GM18526 (cell line): ENCODE data around the gene RBMS3.

Source experiments
- POLR2A ChIP-seq: IDR thresholded peaks from 3 replicates; pipeline ENCODE4 v1.6.1; 2011; ENCODE audit not compliant: insufficient read length; ENCODE audit errors: extremely low read depth

RBMS3 gene

DNA sequence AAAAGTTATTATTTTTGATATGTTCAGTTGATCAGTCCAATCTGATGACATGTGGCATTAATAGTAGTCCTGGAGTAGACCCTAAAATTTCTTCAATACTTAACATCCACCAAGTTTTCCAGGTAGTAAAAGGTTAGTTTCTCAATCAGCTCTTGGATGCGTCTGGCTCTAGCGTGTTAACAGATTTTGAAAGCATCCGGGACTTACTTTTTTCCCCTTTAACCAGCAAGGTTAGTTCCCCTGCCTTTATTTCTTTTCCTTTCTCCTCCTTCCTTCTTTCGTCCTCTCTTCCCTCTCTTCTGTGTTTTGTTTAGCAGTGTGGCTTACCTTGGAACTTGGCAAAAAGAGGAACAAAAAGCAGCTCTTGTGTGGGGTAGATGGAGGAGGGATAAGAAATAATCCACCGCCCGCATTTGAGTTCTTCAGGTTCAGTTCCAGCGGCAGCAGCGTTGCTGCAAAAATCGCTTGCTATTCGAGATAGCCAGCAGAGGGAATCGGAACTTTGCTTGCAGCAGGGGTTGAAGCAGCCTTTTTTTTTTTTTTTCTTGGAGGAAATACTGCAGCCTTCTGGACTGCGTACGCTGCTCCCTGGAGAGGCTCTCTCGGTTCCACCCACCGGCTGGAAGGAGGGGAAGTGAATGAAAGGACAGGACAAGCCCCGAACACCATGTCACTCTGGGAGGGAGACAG, at the start of gene RBMS3:
Gene RBMS3, plus strand, starts transcription at position 668 of the 690 bp plus-strand sequence.
- TF ChIP-seq POLR2A = no peak

- TF ChIP-seq POLR2A = no peak
Observed at GRCh38 chr3:29236146-29236840, 44.6 kb upstream of the RBMS3 start.

DNA sequence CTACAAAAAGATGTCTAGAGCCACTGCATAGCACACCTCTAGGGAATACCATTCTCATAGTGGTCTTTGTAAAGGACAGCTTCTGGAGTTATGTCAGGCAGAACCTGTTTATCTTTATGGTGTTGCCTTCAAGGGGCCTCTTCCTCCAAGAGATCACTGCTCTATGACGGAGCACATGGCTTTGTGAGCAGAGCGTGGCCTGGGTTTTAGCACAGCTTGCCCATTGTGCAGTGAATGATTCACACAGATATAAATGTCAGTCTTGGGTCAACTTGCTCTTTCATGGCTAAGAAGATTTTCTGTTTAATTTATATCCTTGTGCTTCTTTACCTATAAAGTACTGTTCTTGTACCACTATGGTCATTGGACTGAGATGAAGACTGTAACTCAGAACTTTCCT, 41.5 kb upstream of the RBMS3 start:
- TF ChIP-seq POLR2A = no peak

- TF ChIP-seq POLR2A = no peak
Observed at GRCh38 chr3:29240248-29240647, 40.6 kb upstream of the RBMS3 start.

GRCh38 chr3:29240887-29241286, 40.0 kb upstream of the RBMS3 start:
- TF ChIP-seq POLR2A = no peak

GRCh38 chr3:29241855-29242254, 39.0 kb upstream of the RBMS3 start:
- TF ChIP-seq POLR2A = no peak

- TF ChIP-seq POLR2A = no peak
Observed at GRCh38 chr3:29242296-29242695, 38.6 kb upstream of the RBMS3 start.

GRCh38 chr3:29245441-29245840, 35.4 kb upstream of the RBMS3 start:
- TF ChIP-seq POLR2A = no peak

- TF ChIP-seq POLR2A = no peak
Observed at GRCh38 chr3:29247088-29247745, 33.7 kb upstream of the RBMS3 start.

DNA sequence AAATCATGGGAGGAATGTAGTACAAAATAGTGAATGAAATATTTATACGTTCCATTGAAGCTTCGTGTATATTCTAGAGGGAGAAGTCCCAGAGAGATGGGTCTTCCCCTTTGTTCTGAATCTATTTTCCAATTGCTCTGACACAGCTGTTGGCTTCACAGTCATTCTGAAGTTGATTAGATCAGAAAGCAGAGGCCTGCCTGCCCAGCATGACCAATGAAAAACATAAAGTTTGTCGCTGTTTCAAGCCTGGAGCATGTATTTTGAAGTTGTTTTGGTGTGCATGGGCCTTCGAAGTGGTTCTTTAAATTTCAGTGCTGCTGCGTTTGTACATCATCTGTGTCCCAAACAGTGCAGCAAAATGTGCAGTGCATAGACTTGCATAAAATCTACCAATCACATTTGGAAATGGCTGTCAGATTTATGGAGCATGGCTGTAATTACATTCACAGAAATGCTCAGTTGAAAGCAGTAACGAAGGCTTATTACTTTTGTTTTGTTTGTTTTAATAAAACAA, 31.0 kb upstream of the RBMS3 start:
- TF ChIP-seq POLR2A = no peak

DNA sequence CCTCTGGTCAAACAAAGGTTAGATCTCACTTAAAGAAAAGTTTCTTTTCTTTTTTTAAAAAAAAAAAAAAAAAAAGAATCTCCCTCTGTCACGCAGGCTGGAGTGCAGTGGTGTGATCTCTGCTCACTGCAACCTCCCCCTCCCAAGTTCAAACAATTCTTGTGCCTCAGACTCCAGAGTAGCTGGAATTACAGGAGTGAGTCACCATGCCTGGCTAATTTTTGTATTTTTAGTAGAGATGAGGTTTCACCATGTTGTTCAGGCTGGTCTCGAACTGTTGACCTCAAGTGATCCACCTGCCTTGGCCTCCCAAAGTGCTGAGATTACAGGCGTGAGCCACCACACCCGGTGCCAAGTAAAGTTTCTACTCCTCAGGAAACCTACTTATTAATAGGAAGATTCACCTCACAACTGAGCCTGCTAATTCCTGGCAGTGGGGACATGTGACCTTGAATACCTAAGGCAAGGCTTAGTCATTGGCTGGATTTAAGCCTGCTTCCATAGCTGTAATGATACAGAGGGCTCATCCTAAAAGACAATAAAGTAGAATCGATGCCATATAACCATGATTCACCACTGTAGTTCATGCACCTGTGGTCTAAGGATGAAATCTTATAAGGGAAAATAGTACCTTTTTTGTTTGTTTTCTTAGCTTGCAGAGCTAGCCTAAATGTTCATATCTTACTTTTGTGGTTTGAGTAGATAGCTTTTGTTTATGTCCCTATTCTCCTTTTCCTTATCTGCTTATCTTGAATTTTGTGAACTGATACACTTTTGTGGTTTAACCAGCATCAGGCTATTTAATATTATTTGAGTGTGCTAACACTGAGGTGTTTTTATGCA, 24.8 kb upstream of the RBMS3 start:
- TF ChIP-seq POLR2A = no peak

DNA sequence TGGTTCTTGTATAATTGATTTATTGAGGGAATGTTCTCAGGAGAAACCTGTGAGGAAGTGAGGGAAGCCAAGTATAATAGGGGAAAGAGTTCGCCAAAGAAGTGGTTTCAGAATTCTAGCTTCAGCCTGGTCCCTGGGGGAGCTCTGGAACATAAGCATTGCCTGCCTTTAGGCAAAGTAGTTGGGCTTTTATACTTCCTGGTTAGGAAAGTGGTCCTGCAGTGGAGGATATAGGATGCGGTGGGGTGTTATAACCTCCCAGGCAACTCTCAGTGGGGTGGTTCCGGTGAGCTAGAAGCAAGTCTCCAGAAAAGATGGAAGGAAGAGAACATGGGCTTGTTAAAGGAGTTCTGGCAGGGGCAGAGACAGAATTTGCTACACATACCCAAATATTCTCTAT, 22.7 kb upstream of the RBMS3 start:
- TF ChIP-seq POLR2A = no peak

- no peak for TF ChIP-seq POLR2A
Observed at GRCh38 chr3:29261119-29261518, 19.8 kb upstream of the RBMS3 start.

- no peak for TF ChIP-seq POLR2A
Observed at GRCh38 chr3:29263476-29263875, 17.4 kb upstream of the RBMS3 start.

GRCh38 chr3:29265509-29266072, 15.3 kb upstream of the RBMS3 start:
- TF ChIP-seq POLR2A = no peak
